Effector memory CD4-positive, alpha-beta T cell (primary cell): ENCODE results near the gene P3H3.

Experiments used
- DNase-seq, 3 donors: peaks; one replicate each; pipeline ENCODE4 v3.0.0-alpha.2; 2020
- H3K27ac ChIP-seq: 2 replicates; pipeline ENCODE4 v1.7.0; 2013; ENCODE audit warnings: mild to moderate bottlenecking, low read length, moderate library complexity; ENCODE audit not compliant: insufficient read depth, poor library complexity, severe bottlenecking
- H3K27me3 ChIP-seq: replicated peaks from 2 replicates; pipeline ENCODE4 v1.7.0; 2013; ENCODE audit warnings: mild to moderate bottlenecking, low read length; ENCODE audit not compliant: insufficient read depth, control insufficient read depth, poor library complexity, severe bottlenecking
- H3K36me3 ChIP-seq: 2 replicates; pipeline ENCODE4 v1.7.0; 2013; ENCODE audit warnings: mild to moderate bottlenecking, low read length, moderate library complexity; ENCODE audit not compliant: control insufficient read depth, insufficient read depth
- H3K4me1 ChIP-seq: 2 replicates; pipeline ENCODE4 v1.7.0; 2013; ENCODE audit warnings: low read length, mild to moderate bottlenecking; ENCODE audit not compliant: control insufficient read depth, insufficient read depth, poor library complexity, severe bottlenecking
- H3K4me3 ChIP-seq: 2 replicates; pipeline ENCODE4 v1.7.0; 2013; ENCODE audit warnings: low read length, low read depth, mild to moderate bottlenecking; ENCODE audit not compliant: insufficient read depth, poor library complexity, severe bottlenecking
- H3K9me3 ChIP-seq: 2 replicates; pipeline ENCODE4 v1.7.0; 2013; ENCODE audit warnings: mild to moderate bottlenecking, low read length, moderate library complexity; ENCODE audit not compliant: control insufficient read depth

The P3H3 gene

DNA sequence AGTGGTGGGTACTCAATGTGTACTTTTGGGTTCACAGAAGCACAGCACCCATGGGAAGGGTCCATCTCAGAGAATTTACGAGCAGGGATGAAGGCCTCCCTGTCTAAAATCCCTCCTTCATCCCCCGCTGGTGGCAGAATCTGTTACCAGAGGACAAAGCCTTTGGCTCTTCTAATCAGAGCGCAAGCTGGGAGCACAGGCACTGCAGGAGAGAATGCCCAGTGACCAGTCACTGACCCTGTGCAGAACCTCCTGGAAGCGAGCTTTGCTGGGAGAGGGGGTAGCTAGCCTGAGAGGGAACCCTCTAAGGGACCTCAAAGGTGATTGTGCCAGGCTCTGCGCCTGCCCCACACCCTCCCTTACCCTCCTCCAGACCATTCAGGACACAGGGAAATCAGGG, 8.0 kb upstream of the P3H3 start:
- Histone ChIP-seq H3K27me3 (no peaks in the 10 kb centered on the region), H3K9me3 (no peaks in the 10 kb centered on the region), H3K4me3 (no peak overlapping the region), H3K27ac (no peak overlapping the region), H3K36me3 (peaks cover 48% of the 10 kb centered on the region), H3K4me1 (peaks cover 10% of the 10 kb centered on the region)
- no peak for DNase-seq

DNA sequence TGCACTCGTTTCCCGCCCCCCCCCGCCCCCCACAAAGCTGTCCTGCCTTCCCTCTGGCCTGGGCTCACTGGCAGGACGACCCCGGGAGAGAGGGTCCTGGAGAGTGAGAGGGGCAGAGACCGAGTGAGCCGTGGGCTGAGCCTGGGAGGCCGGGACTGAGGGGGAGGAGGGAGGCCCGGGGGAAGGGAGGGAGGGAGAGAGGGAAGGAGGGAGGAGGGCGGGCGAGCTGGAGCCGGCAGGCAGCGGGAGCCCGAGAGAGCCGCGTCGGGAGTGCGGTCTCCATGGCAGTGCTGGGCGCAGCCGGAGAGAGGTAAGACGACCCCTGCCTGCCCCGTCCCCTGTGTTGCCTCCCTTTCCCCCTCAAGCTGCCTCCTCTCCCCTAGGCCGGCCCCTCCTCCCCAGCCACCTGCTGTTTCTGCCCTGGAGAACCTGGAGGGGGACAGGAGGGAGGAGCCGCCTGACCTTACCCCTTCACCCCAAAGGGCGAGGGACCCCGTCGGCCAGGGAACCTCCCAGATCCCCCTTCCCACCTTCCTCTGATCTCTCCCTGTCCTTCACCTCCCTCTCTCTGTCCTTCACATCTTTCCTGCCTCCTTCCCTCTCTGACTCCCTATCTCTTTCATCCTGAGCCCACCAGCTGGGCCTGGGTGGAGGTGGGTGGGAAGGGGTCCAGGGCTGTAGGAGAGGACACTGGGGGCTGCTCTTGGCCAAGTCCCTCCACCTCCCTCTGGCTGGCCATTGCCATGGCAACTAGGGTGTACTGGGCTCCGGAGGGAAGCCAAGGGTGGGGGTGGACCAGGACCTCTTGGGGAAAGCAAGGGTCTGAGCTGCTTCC, 6.4 kb upstream of the P3H3 start, which contains the start of gene GPR162:
TSS of gene GPR162 (plus strand) at position 231 of the 835 bp plus-strand sequence. CDS start 2,078 bp downstream, outside the sequence.
- no peak within 1 kb of the TSS for H3K27ac ChIP-seq
- DNase-seq: no peak
- peaks cover 32% of the 10 kb centered on the region for H3K36me3 ChIP-seq
- H3K27me3 ChIP-seq: no peaks in the 10 kb centered on the region
- H3K4me3 ChIP-seq: peak within 1 kb of the TSS; percentile 14
- no peaks in the 10 kb centered on the region for H3K9me3 ChIP-seq
- peaks cover 10% of the 10 kb centered on the region for H3K4me1 ChIP-seq

DNA sequence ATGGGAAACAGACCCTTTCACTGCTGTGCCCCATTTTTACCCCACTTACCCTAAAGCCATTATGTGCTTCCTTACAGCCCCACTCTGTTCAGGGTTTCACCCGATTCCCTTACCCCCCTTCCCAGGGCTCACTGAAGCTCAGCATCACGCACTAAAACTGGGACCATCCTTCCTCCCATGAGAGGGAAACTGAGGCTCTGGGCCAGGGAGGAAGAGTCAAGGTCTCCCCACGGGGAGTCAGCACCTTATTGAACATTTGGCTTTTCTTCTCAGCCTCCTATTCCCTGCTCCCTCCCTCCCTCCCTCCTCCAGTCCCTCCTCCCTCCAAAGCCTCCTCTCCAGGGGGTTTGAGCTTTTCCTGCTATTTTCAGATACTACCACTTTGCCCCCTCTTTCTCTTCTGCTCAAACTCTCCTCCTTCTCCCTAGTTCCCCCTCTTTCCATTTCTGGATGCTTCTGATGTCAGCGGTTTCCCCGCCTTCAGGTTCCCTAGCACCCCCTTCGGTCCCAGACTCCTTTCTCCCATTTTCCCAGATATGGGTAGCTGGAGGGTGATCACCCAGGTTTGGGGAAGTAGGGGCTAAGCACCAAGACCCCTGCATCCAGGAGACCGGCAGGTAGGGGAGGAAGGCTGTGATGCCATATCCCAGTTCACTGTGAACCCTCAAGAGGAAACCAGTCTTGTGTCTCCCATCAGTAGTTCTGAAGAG, 5.6 kb upstream of the P3H3 start:
- no peaks in the 10 kb centered on the region for H3K9me3 ChIP-seq
- DNase-seq: no peak
- H3K27ac ChIP-seq: no peak overlapping the region
- no peak overlapping the region for H3K4me3 ChIP-seq
- H3K36me3 ChIP-seq: peaks cover 24% of the 10 kb centered on the region
- H3K27me3 ChIP-seq: peaks cover 6% of the 10 kb centered on the region
- peaks cover 10% of the 10 kb centered on the region for H3K4me1 ChIP-seq

DNA sequence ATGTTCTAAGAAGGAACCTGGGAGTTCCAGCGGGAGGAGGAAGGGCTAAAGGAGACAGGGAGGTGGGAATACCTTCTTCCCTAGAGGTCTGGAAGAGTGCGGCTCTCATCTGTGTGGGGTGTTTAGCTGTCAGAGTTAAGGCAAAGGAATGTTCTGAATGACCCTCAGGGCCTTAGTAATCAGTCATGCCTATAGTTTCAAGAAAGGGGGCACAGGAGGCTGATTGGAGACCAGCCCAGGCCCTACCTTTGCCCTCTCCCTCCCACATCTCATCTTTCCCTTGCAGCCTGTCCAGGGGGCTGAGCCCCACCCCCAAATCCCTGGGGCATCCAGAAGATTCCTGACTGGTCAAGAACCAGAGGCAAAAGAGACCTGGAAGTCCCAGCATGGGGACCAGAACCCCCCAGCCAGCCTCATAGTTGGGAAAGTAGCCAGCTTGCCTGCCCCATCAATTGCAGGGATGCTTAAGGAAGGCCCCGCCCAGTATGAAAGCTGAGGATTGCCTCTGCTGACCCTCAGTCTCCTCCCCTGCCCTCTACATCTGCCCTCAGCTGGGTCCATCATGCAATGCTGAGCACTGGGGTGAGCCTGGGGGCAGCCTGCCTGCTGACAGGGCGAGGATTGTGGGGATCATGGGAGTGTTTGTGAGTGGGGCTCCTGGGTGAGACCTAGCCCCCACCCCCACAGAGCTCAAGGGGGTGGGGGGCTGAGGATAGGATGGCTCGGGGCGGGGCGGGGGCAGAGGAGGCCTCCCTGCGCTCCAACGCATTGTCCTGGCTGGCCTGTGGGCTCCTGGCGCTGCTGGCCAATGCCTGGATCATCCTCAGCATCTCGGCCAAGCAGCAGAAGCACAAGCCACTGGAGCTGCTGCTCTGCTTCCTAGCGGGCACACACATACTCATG, 4.8 kb upstream of the P3H3 start:
- H3K4me1 ChIP-seq: peaks cover 10% of the 10 kb centered on the region
- no peak overlapping the region for H3K4me3 ChIP-seq
- H3K9me3 ChIP-seq: no peaks in the 10 kb centered on the region
- peaks cover 15% of the 10 kb centered on the region for H3K36me3 ChIP-seq
- H3K27ac ChIP-seq: no peak overlapping the region
- DNase-seq: no peak
- peaks cover 7% of the 10 kb centered on the region for H3K27me3 ChIP-seq

DNA sequence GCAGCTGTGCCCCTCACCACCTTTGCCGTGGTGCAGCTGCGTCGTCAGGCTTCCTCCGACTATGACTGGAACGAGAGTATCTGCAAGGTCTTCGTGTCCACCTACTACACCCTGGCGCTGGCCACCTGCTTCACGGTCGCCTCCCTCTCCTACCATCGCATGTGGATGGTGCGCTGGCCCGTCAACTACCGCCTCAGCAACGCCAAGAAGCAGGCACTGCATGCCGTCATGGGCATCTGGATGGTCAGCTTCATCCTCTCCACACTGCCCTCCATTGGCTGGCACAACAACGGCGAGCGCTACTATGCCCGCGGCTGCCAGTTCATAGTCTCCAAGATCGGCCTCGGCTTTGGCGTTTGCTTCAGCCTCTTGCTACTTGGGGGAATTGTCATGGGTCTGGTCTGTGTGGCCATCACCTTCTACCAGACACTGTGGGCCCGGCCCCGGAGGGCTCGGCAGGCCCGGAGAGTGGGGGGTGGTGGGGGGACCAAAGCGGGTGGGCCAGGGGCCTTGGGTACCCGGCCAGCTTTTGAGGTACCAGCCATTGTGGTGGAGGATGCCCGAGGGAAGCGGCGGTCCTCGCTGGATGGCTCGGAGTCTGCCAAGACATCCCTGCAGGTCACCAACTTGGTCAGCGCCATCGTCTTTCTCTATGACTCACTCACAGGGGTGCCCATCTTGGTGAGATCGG, 4.0 kb upstream of the P3H3 start:
- Histone ChIP-seq H3K27ac (no peak overlapping the region), H3K4me1 (peaks cover 14% of the 10 kb centered on the region), H3K27me3 (peaks cover 7% of the 10 kb centered on the region), H3K36me3 (peaks cover 7% of the 10 kb centered on the region), H3K4me3 (no peak overlapping the region), H3K9me3 (no peaks in the 10 kb centered on the region)
- DNase-seq: no peak

DNA sequence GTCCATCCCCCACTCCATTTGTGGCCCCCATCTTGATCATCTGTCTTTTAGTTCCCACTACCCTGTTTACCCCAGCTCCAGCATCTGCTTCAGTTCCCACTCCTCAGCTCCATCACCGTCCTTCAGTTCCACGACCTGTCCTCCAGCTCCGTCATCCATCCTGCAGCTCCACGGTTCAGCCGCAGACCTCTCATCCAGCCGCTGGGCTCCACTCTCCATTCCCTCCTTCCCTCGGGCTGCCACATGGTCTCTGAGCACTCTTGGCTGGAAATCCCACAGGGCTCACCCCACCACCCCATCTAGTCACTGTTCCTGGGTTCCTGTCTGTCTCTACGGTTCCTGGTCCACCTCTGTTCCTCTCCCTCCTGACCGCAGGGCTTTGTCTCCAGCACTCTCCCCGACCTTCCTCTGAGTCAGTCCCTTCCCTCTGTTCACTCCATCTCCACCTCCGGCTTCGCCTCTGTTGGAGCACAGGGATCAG, 3.3 kb upstream of the P3H3 start:
- H3K9me3 ChIP-seq: no peaks in the 10 kb centered on the region
- no peak for DNase-seq
- peaks cover 18% of the 10 kb centered on the region for H3K4me1 ChIP-seq
- peaks cover under 1% of the 10 kb centered on the region for H3K36me3 ChIP-seq
- peaks cover 7% of the 10 kb centered on the region for H3K27me3 ChIP-seq
- H3K4me3 ChIP-seq: no peak overlapping the region
- H3K27ac ChIP-seq: no peak overlapping the region

DNA sequence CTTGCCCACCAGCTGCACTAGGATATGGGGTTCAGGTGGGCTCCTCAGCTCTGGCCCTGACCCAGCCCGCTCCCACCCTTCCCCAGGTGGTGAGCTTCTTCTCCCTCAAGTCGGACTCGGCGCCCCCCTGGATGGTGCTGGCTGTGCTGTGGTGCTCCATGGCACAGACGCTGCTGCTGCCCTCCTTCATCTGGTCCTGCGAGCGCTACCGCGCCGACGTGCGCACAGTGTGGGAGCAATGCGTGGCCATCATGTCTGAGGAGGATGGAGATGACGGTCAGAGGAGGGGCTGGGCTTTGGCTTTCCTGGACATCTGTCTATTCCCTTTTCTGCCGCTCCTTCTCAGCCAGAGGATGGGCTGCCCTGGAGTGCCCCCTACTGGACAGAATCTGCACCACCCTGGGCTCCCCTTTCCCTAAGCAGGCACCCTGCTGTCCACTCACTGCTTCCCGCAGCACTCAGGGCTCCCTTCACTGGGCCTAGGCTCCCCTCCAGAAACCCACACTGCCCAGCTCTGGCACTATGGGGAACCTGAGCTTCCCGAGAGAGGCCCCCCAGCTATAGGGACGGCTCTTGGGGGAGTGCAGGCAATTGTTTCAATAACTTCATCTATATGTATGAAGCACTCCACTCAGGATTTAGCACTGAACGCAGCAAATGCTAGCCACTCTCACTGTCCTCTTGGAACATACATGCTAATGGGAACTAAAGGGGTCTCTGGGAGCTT, 2.6 kb upstream of the P3H3 start:
- Histone ChIP-seq H3K27ac (no peak overlapping the region), H3K36me3 (no peaks in the 10 kb centered on the region), H3K4me1 (peaks cover 18% of the 10 kb centered on the region), H3K9me3 (no peaks in the 10 kb centered on the region), H3K27me3 (peaks cover 7% of the 10 kb centered on the region), H3K4me3 (no peak overlapping the region)
- DNase-seq: peak; percentile 64 to 74 (median 67)

DNA sequence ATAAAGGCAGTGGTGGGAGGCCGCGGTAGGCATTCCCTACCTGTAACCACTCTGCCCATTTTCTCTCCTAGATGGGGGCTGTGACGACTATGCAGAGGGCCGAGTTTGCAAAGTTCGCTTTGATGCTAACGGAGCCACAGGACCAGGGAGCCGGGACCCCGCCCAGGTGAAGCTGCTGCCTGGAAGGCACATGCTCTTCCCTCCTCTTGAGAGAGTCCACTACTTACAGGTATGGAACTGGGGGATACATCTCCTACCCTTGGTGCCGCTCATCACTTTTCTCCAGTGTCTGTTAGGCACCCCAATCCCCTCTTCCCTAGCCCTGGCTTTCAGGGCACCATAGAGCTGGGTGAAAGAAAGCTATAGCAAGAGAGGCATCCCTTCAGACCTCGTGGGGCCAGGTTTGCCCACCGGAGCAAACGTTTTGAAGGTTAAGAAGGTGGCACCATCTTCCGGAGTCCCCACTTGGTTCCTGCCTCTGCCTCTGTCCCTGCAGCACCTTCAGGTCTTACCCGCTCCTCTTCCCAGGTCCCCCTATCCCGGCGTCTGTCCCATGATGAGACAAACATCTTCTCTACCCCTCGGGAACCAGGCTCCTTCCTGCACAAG, 2.0 kb upstream of the P3H3 start:
- Histone ChIP-seq H3K27ac (no peak overlapping the region), H3K9me3 (no peaks in the 10 kb centered on the region), H3K4me1 (peaks cover 16% of the 10 kb centered on the region), H3K27me3 (peaks cover 7% of the 10 kb centered on the region), H3K4me3 (no peak overlapping the region), H3K36me3 (no peaks in the 10 kb centered on the region)
- DNase-seq: no peak
